KMS-11 (cell line): ENCODE measurements around the gene CFAP74.

Source experiments
- H2AFZ ChIP-seq: fragments of 200-600 bp; sonication (generic); 2 replicates; pipeline ENCODE4 v1.6.1; 2016; ENCODE audit warnings: antibody characterized with exemption, mixed run types, low read depth
- H3K27ac ChIP-seq: fragments of 200-600 bp; sonication (generic); 2 replicates; pipeline ENCODE4 v1.6.1; 2016; ENCODE audit warnings: mild to moderate bottlenecking, mixed run types
- H3K27me3 ChIP-seq: fragments of 200-600 bp; sonication (generic); 2 replicates; pipeline ENCODE4 v1.6.1; 2017; ENCODE audit warnings: mild to moderate bottlenecking, low read depth, mixed run types, moderate library complexity; ENCODE audit not compliant: insufficient read depth
- H3K36me3 ChIP-seq: fragments of 200-600 bp; sonication (generic); 2 replicates; pipeline ENCODE4 v1.6.1; 2017; ENCODE audit warnings: mild to moderate bottlenecking, mixed run types; ENCODE audit not compliant: insufficient read depth
- H3K4me1 ChIP-seq: fragments of 200-600 bp; sonication (generic); 2 replicates; pipeline ENCODE4 v1.6.1; 2016; ENCODE audit warnings: mild to moderate bottlenecking, low read depth, mixed run types; ENCODE audit not compliant: poor library complexity, severe bottlenecking
- H3K4me2 ChIP-seq: fragments of 200-600 bp; sonication (generic); 2 replicates; pipeline ENCODE4 v1.7.0; 2016; ENCODE audit warnings: mild to moderate bottlenecking, mixed run types
- H3K4me3 ChIP-seq: fragments of 200-600 bp; sonication (generic); IDR thresholded peaks from 2 replicates; pipeline ENCODE4 v1.6.1; 2017; ENCODE audit warnings: low read depth, low read length, mixed read lengths; ENCODE audit not compliant: insufficient read depth
- H3K79me2 ChIP-seq: fragments of 200-600 bp; sonication (generic); 2 replicates; pipeline ENCODE4 v1.6.1; 2016; ENCODE audit warnings: low read depth, mixed run types; ENCODE audit not compliant: insufficient read depth
- H3K9ac ChIP-seq: fragments of 200-600 bp; sonication (generic); 2 replicates; pipeline ENCODE4 v1.6.1; 2016; ENCODE audit warnings: mild to moderate bottlenecking, mixed run types
- H4K20me1 ChIP-seq: fragments of 200-600 bp; sonication (generic); 2 replicates; pipeline ENCODE4 v1.6.1; 2016; ENCODE audit warnings: mild to moderate bottlenecking, mixed run types; ENCODE audit not compliant: insufficient read depth
- TF ChIP-seq, protein P1 (sequence below): fragments of 200-600 bp; sonication (generic); conservative IDR thresholded peaks from 2 replicates; pipeline ENCODE4 v1.6.1; 2017; ENCODE audit warnings: low read depth, mild to moderate bottlenecking, antibody characterized with exemption, low read length, moderate library complexity, mixed read lengths

CFAP74 gene

DNA sequence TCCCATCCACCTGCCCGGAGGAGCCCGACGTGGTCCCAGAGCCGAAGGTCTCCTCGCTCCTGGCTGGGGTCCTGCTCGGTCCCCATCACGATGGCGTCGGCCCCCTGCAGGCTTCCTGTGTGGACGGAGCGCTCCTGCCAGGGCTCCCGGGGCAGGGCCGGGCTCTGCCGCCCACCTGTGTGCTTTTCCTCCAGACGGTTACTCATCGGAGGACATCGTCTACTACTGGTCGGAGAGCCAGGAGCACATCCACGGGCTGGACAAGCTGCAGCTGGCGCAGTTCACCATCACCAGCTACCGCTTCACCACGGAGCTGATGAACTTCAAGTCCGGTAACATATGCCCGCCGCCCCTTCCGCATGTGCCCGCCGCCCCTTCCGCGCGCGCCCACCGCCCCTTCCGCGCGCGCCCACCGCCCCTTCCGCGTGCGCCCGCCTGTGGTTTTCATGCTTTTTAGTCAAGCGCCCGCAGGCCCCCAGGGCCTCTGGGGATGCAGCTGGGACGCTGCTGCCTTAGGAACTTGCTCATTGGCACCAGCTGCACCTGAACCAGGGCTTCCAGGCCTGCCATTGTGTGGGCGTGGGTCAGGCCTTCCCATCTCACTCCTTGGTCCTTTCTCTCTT is 24.5 kb upstream of the CFAP74 start:
- no peak overlapping the region for H3K9ac ChIP-seq
- H3K4me3 ChIP-seq: no peak overlapping the region
- H3K4me2 ChIP-seq: no peak overlapping the region
- H3K36me3 ChIP-seq: no peaks in the 10 kb centered on the region
- no peaks in the 10 kb centered on the region for H3K4me1 ChIP-seq
- H3K79me2 ChIP-seq: no peaks in the 10 kb centered on the region
- no peak overlapping the region for H3K27ac ChIP-seq
- no peak overlapping the region for H2AFZ ChIP-seq
- H4K20me1 ChIP-seq: no peaks in the 10 kb centered on the region
- peaks cover 93% of the 10 kb centered on the region for H3K27me3 ChIP-seq
- TF ChIP-seq, protein P1, sequence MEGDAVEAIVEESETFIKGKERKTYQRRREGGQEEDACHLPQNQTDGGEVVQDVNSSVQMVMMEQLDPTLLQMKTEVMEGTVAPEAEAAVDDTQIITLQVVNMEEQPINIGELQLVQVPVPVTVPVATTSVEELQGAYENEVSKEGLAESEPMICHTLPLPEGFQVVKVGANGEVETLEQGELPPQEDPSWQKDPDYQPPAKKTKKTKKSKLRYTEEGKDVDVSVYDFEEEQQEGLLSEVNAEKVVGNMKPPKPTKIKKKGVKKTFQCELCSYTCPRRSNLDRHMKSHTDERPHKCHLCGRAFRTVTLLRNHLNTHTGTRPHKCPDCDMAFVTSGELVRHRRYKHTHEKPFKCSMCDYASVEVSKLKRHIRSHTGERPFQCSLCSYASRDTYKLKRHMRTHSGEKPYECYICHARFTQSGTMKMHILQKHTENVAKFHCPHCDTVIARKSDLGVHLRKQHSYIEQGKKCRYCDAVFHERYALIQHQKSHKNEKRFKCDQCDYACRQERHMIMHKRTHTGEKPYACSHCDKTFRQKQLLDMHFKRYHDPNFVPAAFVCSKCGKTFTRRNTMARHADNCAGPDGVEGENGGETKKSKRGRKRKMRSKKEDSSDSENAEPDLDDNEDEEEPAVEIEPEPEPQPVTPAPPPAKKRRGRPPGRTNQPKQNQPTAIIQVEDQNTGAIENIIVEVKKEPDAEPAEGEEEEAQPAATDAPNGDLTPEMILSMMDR: no peak

DNA sequence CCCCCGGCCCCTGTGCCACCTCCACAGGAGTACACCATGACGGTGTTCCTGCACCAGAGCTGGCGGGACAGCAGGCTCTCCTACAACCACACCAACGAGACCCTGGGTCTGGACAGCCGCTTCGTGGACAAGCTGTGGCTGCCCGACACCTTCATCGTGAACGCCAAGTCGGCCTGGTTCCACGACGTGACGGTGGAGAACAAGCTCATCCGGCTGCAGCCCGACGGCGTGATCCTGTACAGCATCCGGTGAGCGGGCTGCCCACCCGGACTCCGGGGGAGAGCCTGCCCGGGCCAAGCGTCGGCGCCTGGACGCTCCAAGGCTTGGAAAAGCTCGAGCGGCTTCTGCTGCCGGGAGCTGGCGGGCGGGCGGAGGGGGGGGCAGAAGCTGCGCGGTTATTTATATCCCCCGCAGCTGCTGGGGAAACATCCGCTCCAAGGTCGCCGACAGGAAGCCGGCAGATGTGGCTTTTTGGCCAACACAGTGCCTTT is 21.9 kb upstream of the CFAP74 start:
- Histone ChIP-seq H3K27me3 (peaks cover 96% of the 10 kb centered on the region), H2AFZ (no peak overlapping the region), H3K36me3 (no peaks in the 10 kb centered on the region), H3K27ac (no peak overlapping the region), H3K4me3 (no peak overlapping the region), H3K4me2 (no peak overlapping the region), H4K20me1 (no peaks in the 10 kb centered on the region), H3K9ac (no peak overlapping the region), H3K79me2 (no peaks in the 10 kb centered on the region), H3K4me1 (no peaks in the 10 kb centered on the region)
- TF ChIP-seq, protein P1: no peak

DNA sequence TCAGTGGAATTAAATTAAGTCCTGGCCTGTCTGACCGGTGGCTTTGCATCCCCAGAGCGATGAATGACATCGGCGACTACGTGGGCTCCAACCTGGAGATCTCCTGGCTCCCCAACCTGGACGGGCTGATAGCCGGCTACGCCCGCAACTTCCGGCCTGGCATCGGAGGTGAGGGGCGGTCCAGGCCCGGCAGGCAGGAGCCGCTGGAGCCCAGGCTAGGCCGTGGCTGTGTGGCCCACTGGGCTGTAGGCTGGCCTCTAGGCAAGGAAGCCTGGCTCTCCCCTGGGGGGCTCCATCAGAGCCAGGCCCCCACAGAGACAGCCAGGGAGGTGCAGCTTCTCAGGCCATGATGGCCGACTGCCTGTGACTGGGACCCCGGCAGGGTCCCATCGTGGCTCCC is 21.3 kb upstream of the CFAP74 start:
- H3K4me2 ChIP-seq: no peak overlapping the region
- H3K9ac ChIP-seq: no peak overlapping the region
- no peak overlapping the region for H3K4me3 ChIP-seq
- H3K27me3 ChIP-seq: peaks cover 96% of the 10 kb centered on the region
- TF ChIP-seq, protein P1: no peak
- H4K20me1 ChIP-seq: no peaks in the 10 kb centered on the region
- no peak overlapping the region for H3K27ac ChIP-seq
- no peaks in the 10 kb centered on the region for H3K4me1 ChIP-seq
- H3K36me3 ChIP-seq: no peaks in the 10 kb centered on the region
- H3K79me2 ChIP-seq: no peaks in the 10 kb centered on the region
- H2AFZ ChIP-seq: no peak overlapping the region

DNA sequence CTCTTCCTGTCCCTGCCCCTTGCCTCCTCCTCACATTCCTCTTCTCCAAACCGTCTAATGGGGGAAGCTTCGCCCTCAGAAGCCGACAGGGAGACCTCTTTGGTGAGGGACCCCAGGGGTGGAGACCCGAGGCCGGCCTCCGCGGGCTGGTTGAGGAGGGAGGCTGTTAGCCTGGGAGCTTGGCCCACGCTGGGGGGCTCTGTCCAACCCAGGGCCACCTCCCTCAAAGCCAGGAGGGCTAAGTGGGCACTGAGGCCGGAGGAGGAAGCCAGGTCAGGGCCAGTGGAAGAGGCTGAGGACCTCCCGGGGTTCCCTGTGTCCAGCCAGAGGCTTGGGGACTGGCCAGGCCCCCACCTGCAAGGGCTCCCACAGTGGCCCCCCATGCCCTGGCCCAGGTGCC is 20.9 kb upstream of the CFAP74 start:
- Histone ChIP-seq H3K79me2 (no peaks in the 10 kb centered on the region), H4K20me1 (no peaks in the 10 kb centered on the region), H3K4me2 (no peak overlapping the region), H3K36me3 (no peaks in the 10 kb centered on the region), H3K4me1 (no peaks in the 10 kb centered on the region), H3K27me3 (peaks cover 95% of the 10 kb centered on the region), H2AFZ (no peak overlapping the region), H3K27ac (no peak overlapping the region), H3K4me3 (no peak overlapping the region), H3K9ac (no peak overlapping the region)
- TF ChIP-seq, protein P1: no peak
